ENCODE data around the gene OR5K2. TPM values are rescaled to one million over a fixed set of nuclear protein-coding genes. Genes with fewer than 3 reads are reported as not detected.

OR5K2 gene
- total RNA-seq, 1 donor from 2014 or later, result not detected

GRCh38 chr3:98513091-98513511, 15.6 kb downstream of the OR5K2 start:
- no peak for DNase-seq (ENCODE audit: low spot score in 2 of 2)
- peaks cover 16 to 46% of the 10 kb centered on the region in 2 donors for H3K36me3 ChIP-seq

GRCh38 chr3:98513736-98514135, 16.3 kb downstream of the OR5K2 start:
- H3K9me3 ChIP-seq, result no peaks in the 10 kb centered on the region
- no peak overlapping the region for H3K4me3 ChIP-seq
- H3K27ac ChIP-seq, result no peak overlapping the region
- no peak for TF ChIP-seq CTCF (IDR thresholded peaks at IDR 0.05)
- H3K36me3 ChIP-seq, result peaks cover 16 to 46% of the 10 kb centered on the region in 2 donors
- no peak for DNase-seq (ENCODE audit: low spot score in 2 of 2)
- no peaks in the 10 kb centered on the region for H3K4me1 ChIP-seq
- H3K27me3 ChIP-seq, result no peaks in the 10 kb centered on the region
- intact Hi-C loops (cut with DNase I), result no loop called here

More at GRCh38 chr3:98513091-98513511, 15.6 kb downstream of the OR5K2 start:
- H3K4me3 ChIP-seq, result no peak overlapping the region
- no peaks in the 10 kb centered on the region for H3K4me1 ChIP-seq
- H3K27ac ChIP-seq, result no peak overlapping the region
- H3K9me3 ChIP-seq, result no peaks in the 10 kb centered on the region
- intact Hi-C loops (cut with DNase I), result no loop called here
- no peaks in the 10 kb centered on the region for H3K27me3 ChIP-seq
- TF ChIP-seq CTCF (IDR thresholded peaks at IDR 0.05), result no peak

- Histone ChIP-seq H3K4me1 (no peaks in the 10 kb centered on the region), H3K9me3 (no peaks in the 10 kb centered on the region), H3K36me3 (peaks cover 19 to 45% of the 10 kb centered on the region in 2 donors), H3K4me3 (no peak overlapping the region), H3K27ac (no peak overlapping the region), H3K27me3 (no peaks in the 10 kb centered on the region)
- intact Hi-C loops (cut with DNase I), result no loop called here
- DNase-seq (ENCODE audit: low spot score in 2 of 2), result no peak
- TF ChIP-seq CTCF (IDR thresholded peaks at IDR 0.05), result no peak
These were observed 17.5 kb downstream of the OR5K2 start for GRCh38 chr3:98514948-98515347.

- H3K9me3 ChIP-seq, result no peaks in the 10 kb centered on the region
- H3K27me3 ChIP-seq, result no peaks in the 10 kb centered on the region
- H3K27ac ChIP-seq, result no peak overlapping the region
- H3K4me3 ChIP-seq, result no peak overlapping the region
- peaks cover 0 to 2% of the 10 kb centered on the region in 2 donors for H3K4me1 ChIP-seq
- intact Hi-C loops (cut with DNase I), result no loop called here
- no peak for TF ChIP-seq CTCF (IDR thresholded peaks at IDR 0.05)
- H3K36me3 ChIP-seq, result peaks cover 13 to 22% of the 10 kb centered on the region in 2 donors
- DNase-seq (ENCODE audit: low spot score in 2 of 2), result no peak
These were observed 21.3 kb downstream of the OR5K2 start for GRCh38 chr3:98518816-98519215.

- Histone ChIP-seq H3K4me3 (no peak overlapping the region), H3K27me3 (no peaks in the 10 kb centered on the region), H3K36me3 (peaks cover 10 to 22% of the 10 kb centered on the region in 2 donors), H3K9me3 (no peaks in the 10 kb centered on the region), H3K4me1 (peaks cover 0 to 2% of the 10 kb centered on the region in 2 donors), H3K27ac (no peak overlapping the region)
- no peak for TF ChIP-seq CTCF (IDR thresholded peaks at IDR 0.05)
- intact Hi-C loops (cut with DNase I), result no loop called here
- DNase-seq (ENCODE audit: low spot score in 2 of 2), result no peak
These were observed 21.9 kb downstream of the OR5K2 start for GRCh38 chr3:98519351-98519750.

Measured in ascending aorta (tissue), 2 donors.